ENCODE data around the gene ZNF438.

- no peak for TF ChIP-seq FOXM1 (IDR thresholded peaks at IDR 0.05; ENCODE audit: borderline replicate concordance)
- no peak for TF ChIP-seq CTBP1 (IDR thresholded peaks at IDR 0.05; ENCODE audit: borderline replicate concordance)
- TF ChIP-seq ARNT (IDR thresholded peaks at IDR 0.05) = no peak
- TF ChIP-seq L3MBTL2 (conservative IDR thresholded peaks at IDR 0.05) = no peak
- no peak for TF ChIP-seq NFRKB (IDR thresholded peaks at IDR 0.05)
Measured at GRCh38 chr10:30823651-30824050, 208.0 kb downstream of the ZNF438 start.
